ENCODE measurements around the gene APOL3. TPM values are rescaled to one million over a fixed set of nuclear protein-coding genes. Genes with fewer than 3 reads are reported as not detected.

The APOL3 gene
- total RNA-seq, 1 donor from 2014 or later: 2.3 TPM

DNA sequence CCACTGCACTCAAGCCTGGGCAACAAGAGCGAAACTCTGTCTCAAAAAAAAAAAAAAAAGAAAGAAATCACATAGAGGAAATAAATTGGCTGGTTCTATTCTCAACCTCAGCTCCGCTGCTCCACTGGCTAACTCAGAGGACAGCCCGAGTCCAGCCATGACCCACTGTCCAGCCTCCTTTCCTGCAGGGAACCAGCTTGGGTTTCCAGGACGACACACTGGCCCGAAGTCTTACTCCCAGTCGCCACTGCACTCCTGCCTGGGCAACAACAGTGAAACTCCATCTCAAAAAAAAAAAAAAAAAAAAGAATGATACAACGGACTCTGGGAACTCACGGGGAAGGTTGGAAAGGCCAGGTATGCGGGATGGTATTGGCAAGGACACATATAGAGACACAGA lies 31.5 kb downstream of the APOL3 start:
- H3K9me3 ChIP-seq (ENCODE audit: insufficient read depth, low read depth, low read length): no peaks in the 10 kb centered on the region
- H3K27ac ChIP-seq (ENCODE audit: low read depth, low read length): no peak overlapping the region
- H3K27me3 Mint-ChIP-seq (ENCODE audit: low read depth, unreplicated experiment): peaks cover 56% of the 10 kb centered on the region
- TF ChIP-seq, protein P1, sequence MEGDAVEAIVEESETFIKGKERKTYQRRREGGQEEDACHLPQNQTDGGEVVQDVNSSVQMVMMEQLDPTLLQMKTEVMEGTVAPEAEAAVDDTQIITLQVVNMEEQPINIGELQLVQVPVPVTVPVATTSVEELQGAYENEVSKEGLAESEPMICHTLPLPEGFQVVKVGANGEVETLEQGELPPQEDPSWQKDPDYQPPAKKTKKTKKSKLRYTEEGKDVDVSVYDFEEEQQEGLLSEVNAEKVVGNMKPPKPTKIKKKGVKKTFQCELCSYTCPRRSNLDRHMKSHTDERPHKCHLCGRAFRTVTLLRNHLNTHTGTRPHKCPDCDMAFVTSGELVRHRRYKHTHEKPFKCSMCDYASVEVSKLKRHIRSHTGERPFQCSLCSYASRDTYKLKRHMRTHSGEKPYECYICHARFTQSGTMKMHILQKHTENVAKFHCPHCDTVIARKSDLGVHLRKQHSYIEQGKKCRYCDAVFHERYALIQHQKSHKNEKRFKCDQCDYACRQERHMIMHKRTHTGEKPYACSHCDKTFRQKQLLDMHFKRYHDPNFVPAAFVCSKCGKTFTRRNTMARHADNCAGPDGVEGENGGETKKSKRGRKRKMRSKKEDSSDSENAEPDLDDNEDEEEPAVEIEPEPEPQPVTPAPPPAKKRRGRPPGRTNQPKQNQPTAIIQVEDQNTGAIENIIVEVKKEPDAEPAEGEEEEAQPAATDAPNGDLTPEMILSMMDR (IDR thresholded peaks at IDR 0.05; ENCODE audit: insufficient read depth, low read depth, low read length): no peak
- no peak for TF ChIP-seq EZH2 (IDR thresholded peaks at IDR 0.05; ENCODE audit: insufficient read depth, low read length)
- H4K20me1 ChIP-seq (ENCODE audit: insufficient read depth, low read length): no peaks in the 10 kb centered on the region
- no peak overlapping the region for H3K4me3 ChIP-seq (ENCODE audit: insufficient read depth, low read depth, low read length)
- peaks cover 2% of the 10 kb centered on the region for H3K36me3 Mint-ChIP-seq (ENCODE audit: low read depth, unreplicated experiment)
- no peaks in the 10 kb centered on the region for H3K36me3 ChIP-seq (ENCODE audit: insufficient read depth, low read length)
- no peak overlapping the region for H3K9ac ChIP-seq (ENCODE audit: low read length)
- FAIRE-seq (no peak), DNase-seq (ENCODE audit: low read depth) (no peak)
- no peaks in the 10 kb centered on the region for H3K79me2 ChIP-seq (ENCODE audit: insufficient read depth, low read length)
- no peak overlapping the region for H3K27ac Mint-ChIP-seq (ENCODE audit: unreplicated experiment)
- H3K4me1 Mint-ChIP-seq (ENCODE audit: low read depth, unreplicated experiment): peaks cover 6% of the 10 kb centered on the region
- no peaks in the 10 kb centered on the region for H3K4me1 ChIP-seq (ENCODE audit: insufficient read depth, low read length)
- peaks cover 3% of the 10 kb centered on the region for H3K9me3 Mint-ChIP-seq (ENCODE audit: unreplicated experiment)
- no peak overlapping the region for H3K4me3 Mint-ChIP-seq (ENCODE audit: unreplicated experiment)
- no peak overlapping the region for H3K4me2 ChIP-seq (ENCODE audit: low read length)
- peaks cover 35% of the 10 kb centered on the region for H3K27me3 ChIP-seq (ENCODE audit: insufficient read depth, low read length)
- no peak overlapping the region for H2AFZ ChIP-seq (ENCODE audit: low read depth, low read length)

DNA sequence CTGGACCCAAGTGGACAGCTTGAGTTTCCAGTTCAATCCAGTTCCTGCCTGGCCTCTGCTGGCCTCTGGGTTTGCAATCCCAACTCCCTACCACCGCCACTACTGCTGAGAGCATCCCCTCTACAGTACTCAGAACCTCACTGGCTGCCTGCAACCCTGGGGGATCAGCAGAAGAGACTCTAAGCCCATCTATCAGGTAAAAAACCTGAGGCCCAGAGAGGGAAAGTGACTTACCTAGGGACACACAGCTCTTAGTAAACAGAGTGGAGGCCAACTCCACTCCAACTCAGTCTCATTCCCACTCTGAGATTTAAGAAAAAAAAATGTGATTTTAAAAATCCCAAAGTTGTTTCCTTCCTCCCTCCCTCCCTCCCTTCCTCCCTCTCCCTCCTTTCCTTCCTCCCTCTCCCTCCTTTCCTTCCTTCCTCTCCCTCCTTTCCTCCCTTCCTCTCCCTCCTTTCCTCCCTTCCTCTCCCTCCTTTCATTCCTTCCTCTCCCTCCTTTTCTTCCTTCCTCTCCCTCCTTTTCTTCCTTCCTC lies 34.5 kb downstream of the APOL3 start:
- peaks cover 6% of the 10 kb centered on the region for H3K4me1 Mint-ChIP-seq (ENCODE audit: low read depth, unreplicated experiment)
- Histone ChIP-seq H2AFZ (ENCODE audit: low read depth, low read length) (no peak overlapping the region), H4K20me1 (ENCODE audit: insufficient read depth, low read length) (no peaks in the 10 kb centered on the region), H3K4me3 (ENCODE audit: insufficient read depth, low read depth, low read length) (no peak overlapping the region), H3K9me3 (ENCODE audit: insufficient read depth, low read depth, low read length) (no peaks in the 10 kb centered on the region), H3K79me2 (ENCODE audit: insufficient read depth, low read length) (no peaks in the 10 kb centered on the region), H3K4me2 (ENCODE audit: low read length) (no peak overlapping the region), H3K36me3 (ENCODE audit: insufficient read depth, low read length) (no peaks in the 10 kb centered on the region), H3K27me3 (ENCODE audit: insufficient read depth, low read length) (peaks cover 24% of the 10 kb centered on the region), H3K4me1 (ENCODE audit: insufficient read depth, low read length) (peaks cover 3% of the 10 kb centered on the region), H3K27ac (ENCODE audit: low read depth, low read length) (no peak overlapping the region), H3K9ac (ENCODE audit: low read length) (no peak overlapping the region)
- no peak for DNase-seq (ENCODE audit: low read depth)
- peaks cover under 1% of the 10 kb centered on the region for H3K36me3 Mint-ChIP-seq (ENCODE audit: low read depth, unreplicated experiment)
- H3K27me3 Mint-ChIP-seq (ENCODE audit: low read depth, unreplicated experiment): peaks cover 34% of the 10 kb centered on the region
- H3K27ac Mint-ChIP-seq (ENCODE audit: unreplicated experiment): no peak overlapping the region
- FAIRE-seq: no peak
- H3K9me3 Mint-ChIP-seq (ENCODE audit: unreplicated experiment): peaks cover 2% of the 10 kb centered on the region
- no peak overlapping the region for H3K4me3 Mint-ChIP-seq (ENCODE audit: unreplicated experiment)
- TF ChIP-seq, protein P1 (IDR thresholded peaks at IDR 0.05; ENCODE audit: insufficient read depth, low read depth, low read length): no peak
- TF ChIP-seq EZH2 (IDR thresholded peaks at IDR 0.05; ENCODE audit: insufficient read depth, low read length): no peak

DNA sequence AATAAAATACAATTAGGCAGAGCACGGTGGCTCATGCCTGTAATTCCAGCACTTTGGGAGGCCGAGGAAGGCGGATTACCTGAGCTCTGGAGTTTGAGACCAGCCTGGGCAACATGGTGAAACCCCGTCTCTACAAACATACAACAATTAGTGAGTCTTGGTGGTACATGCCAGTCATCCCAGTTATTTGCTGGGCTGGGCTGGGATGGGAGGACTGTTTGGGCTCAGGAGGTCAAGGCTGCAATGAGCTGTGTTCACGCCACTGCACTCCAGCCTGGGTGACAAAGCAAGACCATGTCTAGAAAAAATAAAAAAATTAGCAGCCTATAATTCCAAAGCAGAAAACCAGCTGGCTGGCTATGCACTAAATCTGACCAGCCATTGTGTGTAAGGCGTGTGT lies 35.1 kb downstream of the APOL3 start:
- Histone ChIP-seq H3K4me3 (ENCODE audit: insufficient read depth, low read depth, low read length) (no peak overlapping the region), H3K4me1 (ENCODE audit: insufficient read depth, low read length) (peaks cover 3% of the 10 kb centered on the region), H3K27me3 (ENCODE audit: insufficient read depth, low read length) (peaks cover 18% of the 10 kb centered on the region), H3K4me2 (ENCODE audit: low read length) (no peak overlapping the region), H3K36me3 (ENCODE audit: insufficient read depth, low read length) (no peaks in the 10 kb centered on the region), H3K27ac (ENCODE audit: low read depth, low read length) (no peak overlapping the region), H3K9me3 (ENCODE audit: insufficient read depth, low read depth, low read length) (no peaks in the 10 kb centered on the region), H3K9ac (ENCODE audit: low read length) (no peak overlapping the region), H4K20me1 (ENCODE audit: insufficient read depth, low read length) (no peaks in the 10 kb centered on the region), H2AFZ (ENCODE audit: low read depth, low read length) (no peak overlapping the region), H3K79me2 (ENCODE audit: insufficient read depth, low read length) (no peaks in the 10 kb centered on the region)
- H3K4me1 Mint-ChIP-seq (ENCODE audit: low read depth, unreplicated experiment): peaks cover 5% of the 10 kb centered on the region
- no peak for FAIRE-seq
- H3K27ac Mint-ChIP-seq (ENCODE audit: unreplicated experiment): no peak overlapping the region
- no peak for DNase-seq (ENCODE audit: low read depth)
- peaks cover 30% of the 10 kb centered on the region for H3K27me3 Mint-ChIP-seq (ENCODE audit: low read depth, unreplicated experiment)
- H3K36me3 Mint-ChIP-seq (ENCODE audit: low read depth, unreplicated experiment): no peaks in the 10 kb centered on the region
- no peak for TF ChIP-seq EZH2 (IDR thresholded peaks at IDR 0.05; ENCODE audit: insufficient read depth, low read length)
- TF ChIP-seq, protein P1 (IDR thresholded peaks at IDR 0.05; ENCODE audit: insufficient read depth, low read depth, low read length): no peak
- no peak overlapping the region for H3K4me3 Mint-ChIP-seq (ENCODE audit: unreplicated experiment)
- H3K9me3 Mint-ChIP-seq (ENCODE audit: unreplicated experiment): peaks cover under 1% of the 10 kb centered on the region
